Jurkat, Clone E6-1 (cell line): ENCODE data around the gene TTI1. TPM values are rescaled to one million over a fixed set of nuclear protein-coding genes. Genes with fewer than 3 reads are reported as not detected.

Experiments used
- DNase-seq: peaks from one replicate; pipeline ENCODE4 v3.0.0-alpha.2; 2011; ENCODE audit warnings: low read depth, low spot score
- H3K4me3 ChIP-seq: 2 replicates; pipeline ENCODE4 v1.5.1; 2011; ENCODE audit warnings: mild to moderate bottlenecking, low read length, control low read depth, moderate library complexity
- polyA plus RNA-seq: library from polyadenylated mRNA; unstranded; fragments of >200 nt; gene quantifications from one replicate; pipeline ENCODE4 v1.2.1, GENCODE V29; 2012; ENCODE audit warnings: missing spikeins; ENCODE audit not compliant: insufficient read length, insufficient read depth

Gene TTI1
- polyA plus RNA-seq = 37.3 TPM

GRCh38 chr20:38033330-38034107 lies at the start of gene TTI1, which contains the start of gene RPRD1B:
Gene TTI1, minus strand, starts transcription at chr20:38033456. Its CDS starts 19,640 bp downstream, at chr20:38013816.
Gene RPRD1B, plus strand, starts transcription at chr20:38033746. Its CDS starts 202 bp downstream, at chr20:38033948.
- peak; percentile 86 for DNase-seq
- peak within 1 kb of the TSS; percentile 98 for H3K4me3 ChIP-seq

GRCh38 chr20:38082894-38083293 lies 49.6 kb upstream of the TTI1 start:
- no peak for DNase-seq
- no peak overlapping the region for H3K4me3 ChIP-seq

- no peak for DNase-seq
Measured at GRCh38 chr20:38081575-38081974, 48.3 kb upstream of the TTI1 start.

GRCh38 chr20:38079353-38079752 lies 46.1 kb upstream of the TTI1 start:
- H3K4me3 ChIP-seq = no peak overlapping the region
- no peak for DNase-seq

More at GRCh38 chr20:38081575-38081974, 48.3 kb upstream of the TTI1 start:
- no peak overlapping the region for H3K4me3 ChIP-seq

- H3K4me3 ChIP-seq = no peak overlapping the region
- DNase-seq = no peak
Measured at GRCh38 chr20:38078084-38078483, 44.8 kb upstream of the TTI1 start.

- DNase-seq = no peak
- H3K4me3 ChIP-seq = no peak overlapping the region
Measured at GRCh38 chr20:38076548-38076947, 43.3 kb upstream of the TTI1 start.

- DNase-seq = no peak
- no peak overlapping the region for H3K4me3 ChIP-seq
Measured at GRCh38 chr20:38075161-38075998, 42.1 kb upstream of the TTI1 start.

GRCh38 chr20:38073307-38074071 lies 40.2 kb upstream of the TTI1 start:
- DNase-seq = peak; percentile 46

GRCh38 chr20:38072898-38073297 lies 39.6 kb upstream of the TTI1 start:
- H3K4me3 ChIP-seq = no peak overlapping the region
- no peak for DNase-seq

More at GRCh38 chr20:38073307-38074071, 40.2 kb upstream of the TTI1 start:
- no peak overlapping the region for H3K4me3 ChIP-seq

GRCh38 chr20:38067717-38068365 lies 34.6 kb upstream of the TTI1 start:
- no peak for DNase-seq
- no peak overlapping the region for H3K4me3 ChIP-seq

- H3K4me3 ChIP-seq = no peak overlapping the region
- no peak for DNase-seq
Measured at GRCh38 chr20:38066969-38067716, 33.9 kb upstream of the TTI1 start.

- DNase-seq = no peak
- H3K4me3 ChIP-seq = no peak overlapping the region
Measured at GRCh38 chr20:38065764-38066375, 32.6 kb upstream of the TTI1 start.

GRCh38 chr20:38063911-38064530 lies 30.8 kb upstream of the TTI1 start:
- H3K4me3 ChIP-seq = no peak overlapping the region

GRCh38 chr20:38062890-38063289 lies 29.6 kb upstream of the TTI1 start:
- H3K4me3 ChIP-seq = no peak overlapping the region
- no peak for DNase-seq

More at GRCh38 chr20:38063911-38064530, 30.8 kb upstream of the TTI1 start:
- DNase-seq = no peak

- DNase-seq = no peak
- H3K4me3 ChIP-seq = no peak overlapping the region
Measured at GRCh38 chr20:38061109-38061508, 27.9 kb upstream of the TTI1 start.

- H3K4me3 ChIP-seq = no peak overlapping the region
- no peak for DNase-seq
Measured at GRCh38 chr20:38060536-38060935, 27.3 kb upstream of the TTI1 start.

GRCh38 chr20:38059832-38060231 lies 26.6 kb upstream of the TTI1 start:
- DNase-seq = no peak
- no peak overlapping the region for H3K4me3 ChIP-seq
